ENCODE measurements around the gene PBLD. TPM values are rescaled to one million over a fixed set of nuclear protein-coding genes. Genes with fewer than 3 reads are reported as not detected.
"Not testable (repeated sequence)": the region's sequence is repeated elsewhere in the genome, so short reads cannot be mapped to it uniquely, and the experiment has no call there.

Gene PBLD
- total RNA-seq, 2 experiments from 2014 or later = 0.97 to 1.3 TPM

DNA sequence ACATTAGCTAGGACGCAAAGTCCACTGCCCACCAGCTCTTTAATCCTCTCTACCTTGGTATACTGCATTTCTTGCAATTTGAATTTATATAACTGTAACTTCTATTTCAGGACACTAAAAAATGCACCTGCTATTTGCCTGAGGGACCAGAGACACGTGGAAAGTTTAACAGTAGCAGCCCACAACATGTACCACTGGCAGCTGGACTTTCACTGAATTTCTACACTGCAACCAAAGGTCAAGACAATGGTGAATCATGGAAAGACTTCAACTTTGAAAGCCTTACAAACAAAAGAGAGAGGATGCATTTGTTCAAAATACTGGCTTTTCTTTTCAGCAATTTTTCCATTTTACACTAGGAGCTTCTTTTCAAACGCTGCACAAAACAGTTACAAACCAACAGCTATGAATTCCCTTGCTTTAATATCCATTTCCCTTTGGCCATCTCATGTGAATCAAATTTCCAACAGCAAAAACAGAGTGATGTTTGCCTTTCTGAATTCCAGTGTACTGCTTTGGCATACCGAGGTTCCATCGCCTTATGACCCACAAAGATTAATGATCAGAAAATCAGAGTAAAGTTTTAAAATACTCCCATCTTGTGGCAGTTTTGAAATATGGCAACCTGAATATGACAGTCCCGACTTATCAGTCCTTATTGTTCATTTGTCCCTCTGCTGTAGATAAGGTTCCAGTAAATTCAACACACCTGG, 30.8 kb downstream of the PBLD start:
- POLR2A ChIA-PET = no interaction called here
- ATAC-seq = peak; percentile 49
- CTCF ChIA-PET = interaction anchor here (0.7 to 5.0 kb wide), 34 partner anchors 9 to 605 kb away, joined by 3 to 88 read pairs (median 5); partner anchors contain the start of genes HNRNPH3 and PBLD

DNA sequence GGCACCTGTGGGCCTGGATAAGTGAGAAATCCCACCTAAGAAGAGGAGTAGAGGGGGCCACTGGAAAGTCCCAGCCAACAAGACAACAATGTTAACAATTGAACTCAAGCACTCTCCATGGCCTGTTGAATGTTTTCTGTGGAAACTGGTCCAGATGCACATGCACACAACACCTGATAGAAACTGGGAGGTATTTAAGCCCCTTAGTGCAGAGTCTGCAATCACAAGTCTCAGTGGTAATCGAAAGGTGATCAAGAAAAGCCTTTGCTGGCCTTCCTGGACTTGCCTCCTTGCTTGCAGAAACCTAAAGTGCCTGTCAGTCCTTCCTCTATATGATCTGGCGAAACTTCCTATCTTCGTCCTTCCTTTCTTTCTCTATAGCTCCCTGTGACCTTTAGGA, 31.4 kb downstream of the PBLD start:
- Mint-ChIP-seq H3K27ac (no peak overlapping the region), H3K9me3 (ENCODE audit: insufficient read depth) (no peaks in the 10 kb centered on the region), H3K4me3 (no peak overlapping the region), H3K4me1 (ENCODE audit: low read depth) (no peaks in the 10 kb centered on the region), H3K36me3 (ENCODE audit: low read depth) (no peaks in the 10 kb centered on the region), H3K27me3 (ENCODE audit: low read depth) (no peaks in the 10 kb centered on the region)
- ChIA-PET CTCF (interaction anchor here (0.7 to 5.0 kb wide), 33 partner anchors 9 to 604 kb away, joined by 3 to 88 read pairs (median 5); partner anchors contain the start of genes HNRNPH3 and PBLD), POLR2A (no interaction called here)
- DNase-seq (no peak), ATAC-seq (no peak)

More for the DNA sequence above, 30.8 kb downstream of the PBLD start:
- Mint-ChIP-seq H3K27me3 (ENCODE audit: low read depth) (no peaks in the 10 kb centered on the region), H3K9me3 (ENCODE audit: insufficient read depth) (no peaks in the 10 kb centered on the region), H3K36me3 (ENCODE audit: low read depth) (no peaks in the 10 kb centered on the region), H3K4me3 (no peak overlapping the region), H3K27ac (no peak overlapping the region), H3K4me1 (ENCODE audit: low read depth) (no peaks in the 10 kb centered on the region)
- no peak for DNase-seq

DNA sequence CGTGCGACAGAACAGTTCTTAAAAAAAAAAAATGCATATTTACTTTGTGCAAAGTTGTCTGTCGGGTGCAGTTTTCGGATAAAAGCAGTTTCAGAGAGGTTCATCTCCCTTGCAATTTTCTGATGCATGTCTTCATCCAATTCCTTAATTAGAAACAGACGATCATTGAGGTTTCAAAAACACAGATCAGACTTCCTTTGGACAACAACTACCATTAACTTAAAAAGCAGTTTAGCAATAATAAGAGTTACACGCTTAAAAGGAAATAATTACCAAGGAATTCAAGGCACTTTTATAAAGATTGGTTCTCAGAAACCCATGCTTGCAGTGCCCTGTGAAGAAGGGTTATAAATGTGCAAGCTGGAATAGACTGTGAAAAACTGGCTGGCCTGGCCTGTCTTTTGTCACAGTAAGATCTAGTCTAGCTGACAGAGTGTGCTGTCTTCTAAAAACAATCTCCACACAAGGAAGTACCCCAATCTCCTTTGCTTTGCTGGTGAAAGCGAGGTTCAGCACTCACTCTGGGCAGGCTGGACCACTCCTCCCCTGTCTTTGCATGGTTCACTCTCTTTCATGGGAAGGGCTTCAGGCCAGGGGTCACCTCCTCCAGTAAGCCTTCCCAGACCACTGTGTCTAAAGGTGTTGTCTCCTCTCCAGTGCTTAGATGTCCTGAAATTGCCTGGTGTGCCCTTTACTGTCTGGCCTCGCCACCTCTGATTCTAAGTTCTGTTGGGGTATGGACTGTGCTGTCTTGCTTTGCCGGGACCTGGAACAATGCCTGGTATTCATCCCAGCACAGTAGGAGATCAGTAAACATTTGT, 35.7 kb downstream of the PBLD start:
- no peaks in the 10 kb centered on the region for H3K4me1 Mint-ChIP-seq (ENCODE audit: low read depth)
- CTCF ChIA-PET = no interaction called here
- POLR2A ChIA-PET = no interaction called here
- H3K27me3 Mint-ChIP-seq (ENCODE audit: low read depth) = no peaks in the 10 kb centered on the region
- no peaks in the 10 kb centered on the region for H3K9me3 Mint-ChIP-seq (ENCODE audit: insufficient read depth)
- H3K27ac Mint-ChIP-seq = no peak overlapping the region
- DNase-seq (no peak), ATAC-seq (no peak)
- H3K4me3 Mint-ChIP-seq = no peak overlapping the region
- no peaks in the 10 kb centered on the region for H3K36me3 Mint-ChIP-seq (ENCODE audit: low read depth)

DNA sequence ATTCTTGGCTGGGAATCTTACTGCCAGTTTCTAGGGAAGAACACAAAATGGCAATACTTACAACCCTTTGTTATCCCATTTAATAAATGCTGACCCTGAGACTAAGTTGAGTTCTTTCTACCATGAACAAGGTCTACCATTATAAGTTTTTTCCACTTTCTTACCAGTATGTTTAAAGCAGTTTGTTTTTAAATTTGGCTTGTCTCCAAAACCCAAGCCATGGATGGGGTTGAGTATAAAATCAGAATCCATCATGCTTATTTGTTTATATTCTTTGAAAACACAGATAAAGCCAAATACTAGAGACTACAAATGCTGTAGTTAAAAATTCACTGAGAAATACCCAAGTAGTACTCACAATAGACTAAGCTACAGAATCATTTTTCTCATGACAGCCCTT, 42.0 kb downstream of the PBLD start:
- ChIA-PET POLR2A (interaction anchor here (0.6 kb wide), 1 partner anchor 62 kb away, joined by 3 read pairs; no protein-coding TSS in a partner anchor), CTCF (no interaction called here)
- DNase-seq (no peak), ATAC-seq (no peak)
- Mint-ChIP-seq H3K9me3 (ENCODE audit: insufficient read depth) (no peaks in the 10 kb centered on the region), H3K4me1 (ENCODE audit: low read depth) (no peaks in the 10 kb centered on the region), H3K27ac (no peak overlapping the region), H3K27me3 (ENCODE audit: low read depth) (no peaks in the 10 kb centered on the region), H3K4me3 (no peak overlapping the region), H3K36me3 (ENCODE audit: low read depth) (no peaks in the 10 kb centered on the region)

DNA sequence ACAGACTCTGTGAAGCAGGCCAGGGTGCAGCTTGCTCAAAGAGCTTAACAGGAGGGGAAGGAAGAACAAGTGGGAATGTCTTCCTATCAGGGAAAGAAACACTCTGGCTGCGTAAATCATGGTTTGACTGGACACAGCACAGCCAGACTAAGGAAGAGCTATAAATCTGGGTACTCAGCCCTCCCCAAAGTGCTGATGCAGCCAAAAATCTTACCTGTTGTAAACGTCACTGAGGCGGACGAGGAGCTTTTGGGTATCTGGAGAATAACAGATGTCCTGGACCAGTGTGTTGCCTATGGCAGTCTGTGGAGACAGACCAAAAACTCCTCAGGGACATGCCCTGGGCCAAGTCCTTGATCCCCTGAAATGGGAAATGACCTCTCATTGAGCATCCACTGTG, 44.0 kb downstream of the PBLD start:
- POLR2A ChIA-PET = no interaction called here
- Mint-ChIP-seq H3K4me1 (ENCODE audit: low read depth) (no peaks in the 10 kb centered on the region), H3K27ac (no peak overlapping the region), H3K27me3 (ENCODE audit: low read depth) (no peaks in the 10 kb centered on the region), H3K4me3 (no peak overlapping the region), H3K36me3 (ENCODE audit: low read depth) (no peaks in the 10 kb centered on the region), H3K9me3 (ENCODE audit: insufficient read depth) (no peaks in the 10 kb centered on the region)
- DNase-seq (no peak), ATAC-seq (no peak)
- CTCF ChIA-PET = interaction anchor here (1.7 kb wide), 1 partner anchor 13 kb away, joined by 5 read pairs; no protein-coding TSS in a partner anchor

DNA sequence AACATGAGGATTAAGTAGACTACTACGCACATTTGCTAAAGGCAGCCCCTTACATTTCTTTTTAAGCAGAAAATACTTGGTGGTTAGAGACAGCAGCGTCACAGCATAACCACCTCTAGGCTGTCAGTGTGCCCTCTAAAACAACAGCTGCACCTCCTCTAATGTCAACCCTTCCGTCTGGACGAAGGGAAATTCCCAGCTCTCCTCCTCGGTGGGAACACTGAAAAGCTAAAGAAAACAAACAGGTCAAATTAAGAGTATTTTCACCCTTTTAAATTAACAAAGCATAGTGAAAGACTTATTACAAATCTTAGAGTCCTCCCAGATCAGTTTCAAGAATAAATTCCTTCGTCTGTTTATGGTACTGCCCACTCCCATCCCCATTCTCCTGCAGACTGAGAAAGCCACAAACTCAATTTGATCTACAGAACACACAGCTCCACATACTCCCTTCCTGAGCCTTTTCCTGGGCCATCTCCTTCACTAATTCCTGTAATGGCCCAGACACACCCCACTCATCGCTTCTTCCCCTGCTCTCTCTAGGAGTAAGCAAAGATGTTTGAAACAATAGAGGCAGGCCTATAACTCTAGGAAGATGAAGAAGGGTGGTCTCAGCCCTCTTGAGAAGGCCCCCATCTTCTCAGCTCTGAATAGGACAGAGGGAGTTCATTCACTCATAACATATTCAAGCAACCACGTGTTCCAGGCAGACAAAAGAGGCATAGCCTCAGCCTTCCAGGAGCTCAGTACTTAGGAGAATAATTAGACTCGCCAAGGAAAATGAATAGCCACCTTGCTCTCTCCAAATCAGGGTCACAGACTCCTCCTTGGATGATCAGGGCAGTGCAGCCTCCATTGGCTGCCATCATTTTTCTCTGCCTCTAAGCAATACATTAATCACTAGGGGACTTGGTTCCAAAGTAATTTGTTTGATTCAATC, 48.4 kb downstream of the PBLD start:
- Mint-ChIP-seq H3K4me1 (ENCODE audit: low read depth) (no peaks in the 10 kb centered on the region), H3K9me3 (ENCODE audit: insufficient read depth) (peaks cover 3% of the 10 kb centered on the region), H3K27me3 (ENCODE audit: low read depth) (no peaks in the 10 kb centered on the region), H3K4me3 (no peak overlapping the region), H3K36me3 (ENCODE audit: low read depth) (no peaks in the 10 kb centered on the region), H3K27ac (no peak overlapping the region)
- DNase-seq (no peak), ATAC-seq (no peak)
- POLR2A ChIA-PET = no interaction called here
- CTCF ChIA-PET = no interaction called here

DNA sequence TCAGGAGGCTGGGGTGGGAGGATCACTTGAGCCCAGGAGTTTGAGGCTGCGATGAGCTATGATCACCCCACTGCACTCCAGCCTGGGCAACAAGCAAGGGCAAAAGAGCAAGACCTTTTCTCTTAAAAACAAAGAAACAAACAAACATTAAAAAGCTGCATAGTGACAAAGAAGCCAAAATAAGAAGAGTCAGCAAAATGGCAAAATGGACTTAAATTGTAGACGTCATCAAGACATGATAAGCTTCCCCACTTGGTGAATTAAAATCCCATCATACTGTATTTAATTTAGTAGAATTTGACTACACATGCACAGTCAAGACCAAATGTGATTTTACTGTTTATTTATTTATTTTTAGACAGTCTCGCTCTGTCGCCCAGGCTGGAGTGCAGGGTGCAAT, 52.0 kb downstream of the PBLD start:
- ChIA-PET POLR2A (no interaction called here), CTCF (interaction anchor here (1.8 kb wide), 1 partner anchor 68 kb away, joined by 5 read pairs; no protein-coding TSS in a partner anchor)
- no peak overlapping the region for H3K27ac Mint-ChIP-seq
- peaks cover 5% of the 10 kb centered on the region for H3K4me1 Mint-ChIP-seq (ENCODE audit: low read depth)
- no peak for DNase-seq
- peaks cover 12% of the 10 kb centered on the region for H3K9me3 Mint-ChIP-seq (ENCODE audit: insufficient read depth)
- ATAC-seq = no peak
- H3K36me3 Mint-ChIP-seq (ENCODE audit: low read depth) = peaks cover 2% of the 10 kb centered on the region
- no peak overlapping the region for H3K4me3 Mint-ChIP-seq
- no peaks in the 10 kb centered on the region for H3K27me3 Mint-ChIP-seq (ENCODE audit: low read depth)

DNA sequence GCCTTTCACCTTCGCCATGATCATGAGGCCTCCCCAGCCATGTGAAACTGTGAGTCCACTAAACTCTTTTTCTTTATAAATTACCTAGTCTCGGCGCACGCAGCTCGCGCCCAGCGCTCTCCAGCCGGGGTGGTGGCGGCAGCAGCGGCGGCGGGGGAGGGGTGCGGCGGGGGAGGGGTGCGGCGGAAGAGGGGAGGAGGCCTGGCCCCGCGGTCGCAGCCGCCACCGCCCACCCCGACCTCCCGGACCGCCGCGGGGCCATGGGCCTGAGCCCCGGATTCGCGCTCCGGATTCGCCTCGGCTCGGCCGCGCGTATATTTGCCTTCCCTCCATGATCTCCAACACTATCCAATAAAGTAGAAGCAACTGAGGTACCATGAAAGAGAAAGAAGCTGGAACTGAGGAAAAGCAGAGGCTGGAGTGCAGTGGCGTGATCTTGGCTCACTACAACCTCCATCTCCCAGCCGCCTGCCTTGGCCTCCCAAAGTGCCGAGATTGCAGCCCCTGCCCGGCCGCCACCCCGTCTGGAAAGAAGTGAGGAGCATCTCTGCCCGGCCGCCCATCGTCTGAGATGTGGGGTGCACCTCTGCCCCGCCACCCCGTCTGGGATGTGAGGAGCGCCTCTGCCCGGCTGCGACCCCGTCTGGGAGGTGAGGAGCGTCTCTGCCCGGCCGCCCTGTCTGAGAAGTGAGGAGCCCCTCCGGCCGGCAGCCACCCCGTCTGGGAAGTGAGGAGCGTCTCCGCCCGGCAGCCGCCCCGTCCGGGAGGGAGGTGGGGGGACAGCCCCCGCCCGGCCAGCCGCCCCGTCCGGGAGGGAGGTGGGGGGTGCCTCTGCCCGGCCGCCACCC, 53.6 kb downstream of the PBLD start:
- CTCF ChIA-PET = interaction anchor here (1.8 kb wide), 1 partner anchor 66 kb away, joined by 5 read pairs; no protein-coding TSS in a partner anchor
- ATAC-seq; H3K4me1 Mint-ChIP-seq (ENCODE audit: low read depth); POLR2A ChIA-PET; H3K4me3 Mint-ChIP-seq; DNase-seq; H3K27ac Mint-ChIP-seq; H3K27me3 Mint-ChIP-seq (ENCODE audit: low read depth); H3K36me3 Mint-ChIP-seq (ENCODE audit: low read depth): not testable (repeated sequence)
- peaks cover 12% of the 10 kb centered on the region for H3K9me3 Mint-ChIP-seq (ENCODE audit: insufficient read depth)

DNA sequence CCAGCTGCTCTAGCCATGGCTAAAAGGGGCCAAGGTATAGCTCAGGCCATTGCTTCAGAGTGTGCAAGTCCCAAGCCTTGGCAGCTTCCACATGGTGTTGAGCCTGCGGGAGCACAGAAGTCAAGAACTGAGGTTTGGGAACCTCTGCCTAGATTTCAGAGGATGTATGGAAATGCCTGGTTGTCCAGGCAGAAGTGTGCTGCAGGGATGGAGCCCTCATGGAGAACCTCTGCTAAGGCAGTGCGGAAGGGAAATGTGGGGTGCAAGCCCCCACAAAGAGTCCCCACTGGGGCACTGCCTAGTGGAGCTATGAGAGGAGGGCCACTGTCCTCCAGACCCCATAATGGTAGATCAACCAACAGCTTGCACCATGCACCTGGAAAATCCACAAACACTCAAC, 54.9 kb downstream of the PBLD start:
- H3K36me3 Mint-ChIP-seq (ENCODE audit: low read depth); H3K27me3 Mint-ChIP-seq (ENCODE audit: low read depth); CTCF ChIA-PET; H3K4me1 Mint-ChIP-seq (ENCODE audit: low read depth); H3K27ac Mint-ChIP-seq; H3K4me3 Mint-ChIP-seq; POLR2A ChIA-PET; DNase-seq; ATAC-seq: not testable (repeated sequence)
- peaks cover 12% of the 10 kb centered on the region for H3K9me3 Mint-ChIP-seq (ENCODE audit: insufficient read depth)

DNA sequence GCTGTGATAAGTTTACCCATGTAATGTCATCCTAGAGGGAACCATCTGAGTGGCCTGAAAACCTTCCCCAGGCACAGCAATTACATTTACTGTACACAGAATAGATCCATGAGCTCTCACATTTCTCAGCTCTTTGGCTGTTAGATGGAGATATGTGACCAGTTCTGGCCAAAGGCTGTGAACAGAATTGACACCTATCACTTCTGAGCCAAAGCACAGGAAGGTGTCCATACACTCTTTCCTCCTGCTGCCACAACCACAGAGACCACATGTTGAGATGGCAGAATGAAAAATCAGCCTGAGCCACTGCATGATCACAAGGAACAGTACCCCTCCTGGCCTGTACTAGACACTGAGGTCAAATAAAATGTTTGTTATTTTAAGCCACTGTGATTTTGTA, 56.5 kb downstream of the PBLD start:
- DNase-seq (no peak), ATAC-seq (no peak)
- peaks cover 2% of the 10 kb centered on the region for H3K36me3 Mint-ChIP-seq (ENCODE audit: low read depth)
- H3K4me3 Mint-ChIP-seq = no peak overlapping the region
- H3K9me3 Mint-ChIP-seq (ENCODE audit: insufficient read depth) = peaks cover 12% of the 10 kb centered on the region
- H3K27me3 Mint-ChIP-seq (ENCODE audit: low read depth) = no peaks in the 10 kb centered on the region
- CTCF ChIA-PET = no interaction called here
- no peak overlapping the region for H3K27ac Mint-ChIP-seq
- peaks cover 5% of the 10 kb centered on the region for H3K4me1 Mint-ChIP-seq (ENCODE audit: low read depth)
- POLR2A ChIA-PET = no interaction called here

DNA sequence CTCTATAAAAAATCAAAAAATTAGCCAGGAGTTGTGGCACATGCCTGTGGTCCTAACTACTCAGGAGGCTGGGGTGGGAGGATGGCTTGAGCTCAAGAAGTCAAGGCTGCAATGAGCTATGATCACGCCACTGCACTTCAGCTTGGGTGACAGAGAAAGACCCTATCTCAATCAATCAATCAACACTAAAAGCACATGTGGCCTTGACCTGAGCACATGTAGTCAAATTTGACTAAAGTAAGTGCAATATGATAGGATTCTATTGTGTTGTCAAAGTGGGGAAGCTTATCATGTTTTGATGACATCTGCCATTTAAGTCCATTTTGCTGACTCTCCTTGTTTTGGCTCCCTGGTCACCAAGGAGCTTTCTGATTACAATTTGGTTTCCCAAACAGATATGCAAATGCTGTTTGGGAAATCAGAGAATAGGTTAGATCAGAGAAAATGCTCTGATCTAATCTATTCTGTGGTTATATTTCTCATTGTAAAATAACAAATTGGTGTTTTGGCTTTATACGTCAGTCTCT, 57.1 kb downstream of the PBLD start:
- Mint-ChIP-seq H3K4me3 (no peak overlapping the region), H3K4me1 (ENCODE audit: low read depth) (peaks cover 5% of the 10 kb centered on the region), H3K27ac (no peak overlapping the region), H3K27me3 (ENCODE audit: low read depth) (no peaks in the 10 kb centered on the region), H3K9me3 (ENCODE audit: insufficient read depth) (peaks cover 12% of the 10 kb centered on the region), H3K36me3 (ENCODE audit: low read depth) (peaks cover 2% of the 10 kb centered on the region)
- CTCF ChIA-PET = no interaction called here
- POLR2A ChIA-PET = no interaction called here
- ATAC-seq (no peak), DNase-seq (no peak)
